NCI-H526 (cell line): Measurements from ENCODE around the gene ZNF672.

Experiments used
- DNase-seq, 2 experiments: peaks; one replicate each; lab custom pipeline; 2025; lab: John Stamatoyannopoulos, UW

ZNF672 gene

DNA sequence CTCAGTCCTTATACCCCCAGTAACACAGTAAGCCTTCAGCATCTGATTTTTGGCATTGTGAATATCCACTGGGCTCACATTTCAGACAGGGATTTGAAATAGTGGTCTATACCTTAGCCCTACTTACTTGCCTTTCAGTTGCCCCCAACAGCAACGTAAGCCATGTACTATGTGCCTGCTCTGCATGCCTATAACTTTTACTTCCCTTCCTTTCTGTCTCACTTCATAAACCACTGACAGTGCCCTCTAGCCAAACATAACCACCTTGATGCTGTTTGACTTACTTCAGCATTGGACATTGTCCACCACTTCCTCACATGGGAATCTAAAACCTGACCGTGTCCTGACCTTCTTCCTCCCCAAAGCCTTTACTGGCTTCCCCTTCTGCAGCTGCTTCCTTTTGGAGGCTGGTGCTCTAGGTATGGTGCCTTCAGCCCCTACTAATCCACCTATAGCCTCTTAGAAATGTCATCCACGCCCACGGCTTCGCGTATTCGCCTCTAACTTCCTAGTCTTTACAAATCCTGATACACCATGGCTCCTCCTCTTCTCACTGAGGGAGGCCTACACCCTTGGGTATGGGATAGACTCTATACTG is 3.6 kb upstream of the ZNF672 start:
- no peak for DNase-seq

DNA sequence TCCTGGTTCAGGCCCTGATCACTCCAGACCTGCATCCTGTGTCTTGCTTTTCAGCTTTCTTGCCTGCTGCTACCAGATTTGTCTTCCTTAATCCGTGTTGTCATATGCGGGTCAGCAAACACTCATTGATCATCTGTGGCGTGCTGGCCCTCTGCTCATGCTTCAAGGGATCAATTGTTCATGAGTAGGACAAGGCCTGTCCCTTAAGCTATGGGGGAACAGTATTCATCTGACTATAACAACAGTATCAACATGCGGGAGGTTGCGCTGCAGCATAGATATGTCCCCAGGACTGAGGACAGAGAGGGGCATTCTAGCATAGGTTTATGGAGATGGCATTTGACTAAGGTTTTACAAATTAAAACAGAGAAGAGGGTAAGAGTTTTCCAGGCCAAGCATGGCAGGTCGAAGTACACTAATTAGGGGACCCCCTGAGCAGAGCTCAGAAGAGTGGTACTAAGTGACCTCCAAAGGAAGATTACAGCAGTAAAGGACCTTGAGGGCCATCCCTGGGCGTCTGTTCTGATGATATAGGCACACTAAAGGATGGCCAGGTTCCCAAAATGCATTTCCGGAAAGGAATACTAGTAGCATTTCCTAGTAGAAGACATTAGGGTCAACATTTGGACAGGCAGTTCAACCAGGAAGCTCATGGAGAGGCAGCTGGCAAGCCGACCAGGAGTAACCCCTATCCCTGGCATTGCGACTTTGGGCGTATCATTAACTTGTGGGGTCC is 811 bp upstream of the ZNF672 start:
- DNase-seq = no peak

DNA sequence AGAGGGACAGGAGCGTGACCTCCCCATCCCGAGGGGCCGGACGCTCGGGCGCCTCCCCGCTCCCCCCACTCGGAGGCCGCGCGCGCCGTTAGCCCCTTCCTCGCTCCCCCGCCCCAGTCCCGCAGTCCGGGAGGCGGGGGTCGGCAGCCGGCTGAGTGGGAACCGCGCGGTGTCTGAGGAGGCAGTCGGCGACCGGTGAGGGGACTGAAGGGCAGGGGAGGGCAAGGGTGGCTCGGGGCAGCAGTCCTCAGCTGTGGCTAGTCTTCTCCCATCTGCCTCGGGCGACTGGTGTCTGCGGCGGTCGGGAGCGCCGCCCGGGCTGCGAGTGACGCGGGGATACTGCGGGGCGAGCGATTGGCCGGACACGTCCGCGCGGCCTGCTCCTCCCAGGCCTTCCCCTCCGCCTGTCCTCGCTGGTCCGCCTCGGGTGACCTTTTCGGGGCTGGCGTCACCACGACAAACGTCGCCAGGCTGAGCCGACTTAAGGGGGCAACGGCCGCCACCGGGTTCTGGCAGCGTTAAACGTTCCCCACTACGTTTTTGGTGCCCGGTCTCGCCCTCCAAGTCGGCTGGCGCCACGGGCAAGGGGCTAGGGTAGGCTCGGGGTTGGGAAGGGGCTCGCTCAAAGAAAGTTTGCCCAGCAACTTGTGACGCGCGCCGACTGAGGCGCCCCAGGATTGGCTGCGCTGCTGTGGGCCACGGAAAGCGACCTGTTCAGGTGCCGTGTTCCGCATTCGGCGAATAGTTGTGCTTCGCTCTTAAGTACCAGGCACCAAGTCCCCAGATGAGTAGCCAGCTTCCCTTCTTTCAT is 538 bp downstream of the ZNF672 start:
- DNase-seq = peak; percentile 78 to 88

DNA sequence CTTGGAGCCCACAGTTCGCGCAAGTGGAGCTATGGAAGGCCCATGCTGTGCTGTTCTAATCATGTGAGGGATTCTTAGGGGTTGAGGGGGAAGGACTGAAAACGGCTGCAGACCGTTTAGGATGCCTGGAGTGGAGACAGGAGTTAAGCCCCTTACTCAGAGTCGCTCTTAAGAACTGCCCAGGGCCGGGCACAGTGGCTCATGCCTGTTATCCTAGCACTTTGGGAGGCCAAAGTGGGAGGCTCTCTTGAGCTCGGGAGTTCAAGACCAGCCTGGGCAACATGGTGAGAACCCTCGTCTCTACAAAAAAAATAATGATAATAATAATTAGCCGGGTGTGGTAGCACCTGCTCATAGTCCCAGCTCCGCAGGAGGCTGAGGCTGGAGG is 1.1 kb downstream of the ZNF672 start:
- DNase-seq = no peak

DNA sequence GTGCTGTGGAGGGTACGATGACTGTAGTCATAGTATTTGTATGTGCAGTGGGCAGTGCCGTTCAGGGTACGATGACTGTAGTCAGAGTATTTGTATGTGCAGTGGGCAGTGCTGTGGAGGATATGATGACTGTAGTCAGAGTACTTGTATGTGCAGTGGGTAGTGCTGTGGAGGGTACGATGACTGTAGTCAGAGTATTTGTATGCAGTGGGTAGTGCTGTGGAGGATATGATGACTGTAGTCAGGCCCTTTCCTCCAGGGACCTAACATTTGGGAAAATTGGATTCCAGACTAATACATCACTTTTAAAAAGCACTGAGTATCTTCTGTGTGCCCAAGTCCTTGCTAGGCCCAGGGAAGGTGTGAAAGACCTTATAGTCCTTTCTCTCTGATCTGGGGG is 2.9 kb downstream of the ZNF672 start:
- no peak for DNase-seq

DNA sequence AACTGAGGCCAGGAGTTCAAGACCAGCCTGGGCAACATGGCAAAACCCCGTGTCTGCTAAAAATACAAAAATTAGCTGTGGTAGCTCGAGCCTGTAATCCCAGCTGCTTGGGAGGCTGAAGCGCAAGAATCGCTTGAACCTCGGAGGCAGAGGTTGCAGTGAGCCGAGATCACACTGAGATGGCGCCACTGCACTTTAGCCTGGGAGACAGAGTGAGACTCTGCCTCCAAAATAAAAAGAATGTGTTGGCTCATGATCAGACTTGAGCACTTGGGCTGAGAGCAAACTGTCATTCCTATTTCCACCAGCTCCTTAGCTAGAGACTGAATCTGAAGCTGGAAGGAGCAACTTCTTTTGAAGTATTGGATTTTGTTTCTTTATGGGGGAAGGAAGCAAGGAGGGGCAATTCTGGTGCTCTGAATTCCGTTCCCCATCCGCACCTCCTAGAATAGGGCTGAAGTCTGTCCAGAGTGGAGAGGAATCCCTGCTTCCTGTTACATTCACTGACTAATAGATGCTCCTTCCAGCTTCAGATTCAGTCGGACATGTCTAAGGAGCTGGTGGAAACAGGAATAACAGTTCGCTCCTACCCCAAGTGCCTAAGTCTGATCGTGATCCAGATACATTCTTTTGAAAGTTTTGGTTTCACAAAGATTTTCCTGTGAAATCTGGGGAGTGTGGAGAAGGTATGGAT is 3.8 kb downstream of the ZNF672 start:
- peak in 1 of 2 experiments; percentile 22 for DNase-seq

DNA sequence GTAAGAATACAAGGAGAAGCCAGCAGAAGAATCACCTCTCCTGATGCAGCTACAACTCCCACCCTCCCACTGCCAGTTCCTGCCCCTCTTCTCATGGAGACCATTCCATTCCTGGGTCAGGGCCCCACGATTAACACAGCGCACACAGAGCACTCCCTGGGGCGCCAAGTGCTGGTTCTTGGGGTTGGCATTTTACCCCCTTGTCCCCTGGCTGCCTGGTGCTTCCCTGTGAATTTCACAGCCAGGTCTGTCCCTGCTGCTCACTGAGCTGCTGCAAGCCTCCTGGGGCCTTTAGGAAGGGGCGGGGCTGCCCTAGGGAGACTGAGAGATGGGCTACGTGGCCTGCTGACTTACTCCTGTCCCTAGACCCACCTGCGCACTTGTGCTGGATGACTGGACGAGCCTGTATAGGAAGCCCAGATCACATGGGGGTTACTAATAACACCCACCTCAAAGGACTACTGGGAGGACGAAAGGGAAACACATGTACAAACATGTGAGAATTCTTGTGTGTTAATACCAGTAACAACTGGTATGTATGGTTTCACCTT is 4.8 kb downstream of the ZNF672 start:
- DNase-seq = no peak

DNA sequence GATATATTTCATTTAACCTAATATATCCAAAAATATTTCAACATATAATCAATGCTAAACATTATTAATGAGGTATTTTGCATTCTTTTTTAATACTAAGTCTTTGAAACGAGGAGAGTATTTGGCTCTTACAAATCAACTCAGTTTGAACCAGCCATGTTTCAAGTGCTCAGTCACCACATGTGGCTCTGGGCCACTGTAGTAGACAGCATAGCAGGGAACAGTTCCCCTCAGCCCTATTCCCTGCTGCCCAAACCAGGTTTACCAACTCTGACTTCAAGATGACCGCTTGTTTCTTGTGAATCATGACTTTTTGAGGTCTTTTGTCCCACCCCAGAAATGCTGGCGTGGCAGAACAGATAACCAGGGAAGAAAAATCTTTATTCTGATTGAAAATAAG is 5.7 kb downstream of the ZNF672 start:
- no peak for DNase-seq

DNA sequence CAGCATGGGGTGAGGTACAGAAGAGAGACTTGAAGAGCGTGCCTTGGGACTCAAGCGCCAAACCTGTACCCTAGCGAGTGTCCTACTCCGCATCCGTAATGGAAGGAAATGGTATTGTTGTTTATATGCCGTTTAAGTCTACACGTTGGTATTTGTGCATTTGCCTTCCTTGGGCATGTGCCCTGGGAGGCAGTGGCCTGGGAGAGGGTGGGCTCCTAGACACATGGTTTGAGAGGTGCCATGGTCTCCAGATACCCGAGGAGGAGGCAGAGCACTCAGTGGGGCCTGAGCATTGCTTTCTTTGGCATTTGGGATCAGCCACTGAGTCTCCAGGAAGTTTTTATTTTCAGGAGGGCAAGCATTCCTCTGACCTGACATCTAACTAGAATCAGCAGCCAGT is 6.5 kb downstream of the ZNF672 start:
- no peak for DNase-seq

DNA sequence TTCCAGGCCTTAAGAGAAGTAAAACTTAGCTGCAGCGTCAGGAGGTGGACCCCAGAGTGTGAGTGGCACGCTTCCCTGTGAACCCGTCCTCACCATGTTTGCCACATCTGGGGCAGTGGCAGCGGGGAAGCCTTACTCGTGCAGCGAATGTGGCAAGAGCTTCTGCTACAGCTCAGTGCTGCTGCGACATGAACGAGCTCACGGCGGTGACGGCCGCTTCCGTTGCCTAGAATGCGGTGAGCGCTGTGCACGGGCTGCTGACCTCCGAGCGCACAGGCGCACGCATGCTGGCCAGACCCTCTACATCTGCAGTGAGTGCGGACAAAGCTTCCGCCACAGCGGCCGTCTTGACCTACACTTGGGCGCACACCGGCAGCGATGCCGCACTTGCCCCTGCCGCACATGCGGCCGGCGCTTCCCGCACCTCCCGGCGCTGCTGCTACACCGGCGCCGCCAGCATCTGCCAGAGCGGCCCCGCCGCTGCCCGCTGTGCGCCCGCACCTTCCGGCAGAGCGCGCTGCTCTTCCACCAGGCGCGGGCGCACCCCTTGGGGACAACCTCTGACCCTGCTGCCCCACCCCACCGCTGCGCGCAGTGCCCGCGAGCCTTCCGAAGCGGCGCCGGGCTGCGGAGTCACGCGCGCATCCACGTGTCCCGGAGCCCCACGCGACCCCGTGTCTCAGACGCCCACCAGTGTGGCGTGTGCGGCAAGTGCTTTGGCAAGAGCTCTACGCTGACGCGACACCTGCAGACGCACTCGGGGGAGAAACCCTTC is 9.3 kb downstream of the ZNF672 start:
- DNase-seq = no peak

DNA sequence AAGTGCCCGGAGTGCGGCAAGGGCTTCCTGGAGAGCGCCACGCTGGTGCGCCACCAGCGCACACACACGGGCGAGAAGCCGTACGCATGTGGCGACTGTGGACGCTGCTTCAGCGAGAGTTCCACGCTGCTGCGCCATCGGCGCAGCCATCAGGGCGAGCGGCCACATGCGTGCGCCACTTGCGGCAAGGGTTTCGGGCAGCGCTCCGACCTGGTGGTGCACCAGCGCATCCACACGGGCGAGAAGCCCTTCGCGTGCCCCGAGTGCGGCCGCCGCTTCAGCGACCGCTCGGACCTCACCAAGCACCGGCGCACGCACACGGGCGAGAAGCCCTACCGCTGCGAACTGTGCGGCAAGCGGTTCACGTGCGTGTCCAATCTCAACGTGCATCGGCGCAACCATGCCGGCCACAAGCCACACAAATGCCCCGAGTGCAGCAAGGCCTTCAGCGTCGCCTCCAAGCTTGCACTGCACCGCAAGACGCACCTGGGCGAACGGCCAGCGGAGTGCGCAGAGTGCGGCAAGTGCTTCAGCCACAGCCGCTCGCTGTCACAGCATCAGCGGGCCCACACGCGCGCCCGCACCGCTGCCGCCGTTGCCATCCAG is 10.0 kb downstream of the ZNF672 start:
- no peak for DNase-seq

DNA sequence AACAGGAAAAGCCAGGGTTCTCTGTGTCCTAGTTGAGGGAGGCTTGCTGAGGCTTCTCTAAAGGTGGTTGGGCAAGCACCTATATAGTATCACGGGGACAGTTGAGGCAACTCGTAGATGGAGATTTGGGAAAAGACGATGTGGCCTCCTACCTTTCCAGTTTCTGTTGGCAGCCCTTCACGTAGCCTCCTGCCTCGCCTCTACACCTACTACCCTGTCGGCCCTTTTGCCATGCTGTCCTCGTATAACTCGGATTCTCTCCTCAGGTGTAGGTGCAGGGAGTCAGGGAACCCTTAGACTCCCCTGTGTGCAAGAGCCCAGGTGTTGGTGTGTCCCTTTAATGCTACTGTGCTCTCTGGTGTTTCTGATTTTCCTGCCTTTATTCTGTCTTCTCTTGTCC is 10.6 kb downstream of the ZNF672 start:
- no peak for DNase-seq

DNA sequence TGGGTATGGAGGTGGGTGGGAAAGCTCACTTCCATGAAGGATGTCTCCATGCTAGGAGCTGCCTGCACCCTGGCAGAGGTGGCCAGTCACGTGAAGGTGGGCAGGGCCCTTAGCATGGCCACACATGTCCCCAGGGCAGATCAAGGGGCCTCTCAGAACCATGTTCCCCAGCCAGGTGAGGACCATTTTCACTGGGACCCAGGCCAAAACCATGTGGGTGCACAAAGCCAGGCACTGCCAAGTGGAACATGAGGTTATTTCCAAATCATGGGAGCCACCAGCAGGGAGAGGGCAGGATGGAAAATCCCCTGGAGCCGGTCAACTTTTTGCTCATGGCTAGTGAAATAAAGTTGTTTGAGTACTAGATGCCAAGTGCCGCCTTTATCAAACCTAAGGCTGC is 11.1 kb downstream of the ZNF672 start:
- no peak for DNase-seq

DNA sequence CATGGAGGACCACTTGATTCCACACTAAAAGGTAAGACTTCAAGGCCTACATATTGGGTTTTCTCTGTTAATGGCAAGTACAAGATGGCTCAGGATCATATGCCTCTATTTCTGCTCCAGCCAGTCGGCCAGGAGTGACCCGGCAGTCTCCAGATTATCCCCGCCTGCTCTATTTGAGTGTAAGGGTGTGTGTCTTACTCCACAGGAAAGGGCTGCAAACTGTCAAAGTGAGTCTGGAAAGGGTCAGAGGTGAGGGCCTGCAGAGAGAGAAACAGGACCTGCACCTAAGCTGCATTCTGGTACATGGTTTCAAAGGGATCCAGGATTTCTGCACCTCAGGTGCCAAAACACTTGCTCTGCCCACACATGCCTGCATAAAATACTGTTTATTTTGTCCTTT is 11.6 kb downstream of the ZNF672 start:
- DNase-seq = no peak

DNA sequence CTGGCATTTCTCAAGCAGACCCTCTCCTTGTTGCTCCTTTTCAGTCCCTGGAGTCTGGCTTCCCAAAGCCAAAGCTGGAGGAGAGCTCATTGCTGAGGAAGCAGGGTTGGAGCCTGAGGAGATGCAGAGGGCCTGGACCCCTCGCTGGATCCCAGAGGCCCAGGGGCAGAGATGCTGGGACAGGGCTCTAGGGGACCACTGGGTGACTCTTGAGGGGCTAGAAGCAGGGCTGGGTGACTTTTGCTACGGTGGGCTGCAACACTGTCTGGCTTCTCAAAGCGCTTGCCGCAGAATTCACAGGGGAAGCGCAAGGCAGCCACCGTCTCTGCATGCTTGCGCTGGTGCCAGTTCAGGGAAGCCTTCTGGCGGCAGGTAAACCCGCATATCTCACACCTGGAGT is 12.1 kb downstream of the ZNF672 start:
- no peak for DNase-seq

DNA sequence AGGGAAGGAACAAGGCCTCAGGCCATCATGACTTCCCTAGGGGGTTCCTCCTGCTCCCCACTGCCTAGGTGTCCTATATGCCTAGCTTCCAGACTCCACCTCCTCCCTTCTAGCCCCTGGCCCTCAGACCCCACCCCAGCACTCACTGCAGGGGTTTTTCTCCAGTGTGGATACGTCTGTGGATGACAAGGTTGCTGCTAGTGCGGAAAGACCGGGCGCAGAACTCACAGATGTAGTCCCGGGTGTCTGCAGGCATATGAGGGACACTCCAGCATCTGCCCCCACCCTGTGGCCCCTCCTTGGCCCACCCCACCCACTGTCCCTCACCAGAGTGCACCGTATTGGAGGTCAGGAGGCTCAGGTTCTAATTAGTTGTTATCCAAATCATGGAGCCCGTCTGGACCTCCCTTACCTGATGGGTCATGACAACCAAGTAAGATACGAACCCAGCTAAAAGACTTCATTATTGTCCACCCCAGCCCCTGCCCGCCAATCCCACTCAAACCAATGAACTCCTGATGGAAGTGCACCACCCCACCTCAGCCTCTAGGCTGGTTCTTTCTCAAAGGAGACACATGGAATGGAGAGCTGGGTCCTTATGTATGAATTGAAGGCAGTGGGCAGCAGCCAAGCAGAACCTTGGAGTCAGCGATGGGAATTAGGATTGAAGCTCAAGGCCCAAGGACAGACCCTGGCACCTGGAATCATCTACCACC is 12.7 kb downstream of the ZNF672 start:
- no peak for DNase-seq

DNA sequence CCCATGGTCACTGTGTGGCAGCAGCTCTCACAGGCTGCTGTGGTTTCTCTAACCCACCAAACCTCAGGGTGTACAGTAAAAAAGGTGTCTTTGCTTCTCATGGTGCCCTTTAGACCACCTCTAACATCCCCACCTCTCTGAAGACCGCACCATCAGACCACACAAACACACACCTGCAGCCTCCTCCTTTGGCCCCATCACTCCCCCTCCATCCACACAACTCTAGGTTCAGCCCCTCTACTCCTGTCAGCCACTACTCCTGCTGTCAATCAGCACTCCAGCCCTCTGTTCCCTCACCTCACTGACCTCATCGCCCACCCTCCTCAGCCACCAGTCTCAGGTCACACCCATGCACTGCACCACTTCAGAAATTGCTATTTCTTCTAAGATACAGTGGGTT is 13.4 kb downstream of the ZNF672 start:
- no peak for DNase-seq

DNA sequence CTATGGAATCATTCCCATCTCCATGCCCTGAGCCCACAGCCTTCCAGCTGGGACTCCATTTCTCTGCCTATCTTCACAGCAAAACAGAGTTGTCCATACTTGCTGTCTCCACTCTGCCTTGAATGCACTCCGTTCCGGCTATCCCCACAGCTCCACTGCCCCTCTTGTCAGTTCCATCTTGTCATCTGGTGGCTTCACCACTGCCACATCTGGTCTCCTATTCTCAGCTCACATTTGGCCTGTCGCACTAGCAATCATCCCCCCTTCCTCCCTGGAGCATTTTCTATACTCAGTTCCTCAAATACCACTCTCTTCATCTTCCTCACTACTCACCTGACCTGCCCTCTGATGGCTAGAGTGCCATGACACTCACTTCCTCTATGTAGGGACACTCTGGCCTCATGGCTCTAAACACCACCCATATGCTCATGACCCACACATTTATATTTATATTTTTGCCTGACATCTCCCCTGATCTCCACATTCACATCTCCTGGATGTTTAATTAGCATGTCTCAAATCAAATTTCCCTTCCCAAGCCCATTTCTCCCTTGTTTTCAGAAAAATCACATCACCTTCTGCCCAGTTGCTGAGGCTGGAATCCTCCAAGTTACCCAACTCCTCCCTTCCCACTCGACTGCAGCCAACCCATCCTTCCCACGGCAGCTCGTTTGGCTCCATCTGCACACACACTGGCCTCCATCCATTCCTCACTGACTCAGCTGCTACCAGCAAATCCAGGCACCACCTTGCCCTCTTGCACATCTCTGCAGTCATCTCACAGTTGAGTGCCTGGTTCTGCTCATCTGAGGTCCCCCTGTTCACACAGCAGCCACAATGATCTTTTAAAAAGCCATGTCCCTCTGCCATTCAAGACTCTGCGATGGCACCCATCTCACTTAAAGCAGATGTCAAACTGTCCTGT is 14.7 kb downstream of the ZNF672 start:
- DNase-seq = no peak

DNA sequence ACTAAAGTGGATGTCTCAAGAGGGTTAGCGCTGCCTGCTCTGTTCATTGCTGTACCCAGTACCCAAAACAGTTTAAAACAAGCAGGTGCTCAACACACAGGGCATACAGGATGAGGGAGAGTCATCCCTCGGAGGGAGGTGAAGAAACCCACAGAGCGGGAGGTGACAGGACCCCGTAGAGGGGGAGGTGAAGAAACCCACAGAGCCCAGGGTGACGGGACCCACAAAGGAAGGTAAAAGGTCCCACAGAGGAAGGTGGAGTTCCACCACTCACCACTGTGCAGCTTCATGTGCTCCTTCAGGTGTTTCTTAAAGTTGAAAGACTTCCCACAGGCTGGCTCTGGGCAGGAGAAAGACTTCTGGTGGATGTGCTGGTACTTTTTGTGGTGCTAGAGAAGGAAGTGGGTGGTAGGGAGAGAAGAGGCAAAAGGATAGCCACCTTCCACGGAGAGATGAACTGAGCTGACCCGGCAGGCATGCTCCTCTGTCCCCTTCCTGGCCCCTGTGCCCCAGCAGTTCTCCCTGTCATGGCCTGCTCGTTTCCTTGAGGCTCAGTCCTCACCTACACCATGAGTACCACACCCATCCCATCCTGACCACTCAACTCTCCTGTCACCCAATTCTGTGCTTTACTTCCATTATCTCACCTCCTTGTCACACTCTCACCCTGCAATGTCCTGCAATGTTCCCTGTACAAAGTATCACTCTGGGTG is 15.8 kb downstream of the ZNF672 start:
- no peak for DNase-seq
